HL-60 (cell line): Measurements from ENCODE around the gene DOCK10.

Experiments
- DNase-seq, 2 experiments: peaks; one replicate each; pipeline ENCODE4 v3.0.0-alpha.2; 2010 to 2020; ENCODE audit warnings: low read depth in 1 of 2, low spot score in 1 of 2
- H3K27ac ChIP-seq: fragments of 250-450 bp; sonication (Bioruptor Pico); replicated peaks from 2 replicates; pipeline ENCODE4 v1.5.1; 2020; ENCODE audit warnings: mild to moderate bottlenecking, moderate library complexity
- H3K27me3 ChIP-seq: fragments of 250-450 bp; sonication (Bioruptor Pico); 2 replicates; pipeline ENCODE4 v1.5.1; 2021; ENCODE audit warnings: mild to moderate bottlenecking, moderate library complexity; ENCODE audit not compliant: insufficient read depth, poor library complexity, severe bottlenecking
- H3K4me3 ChIP-seq: replicated peaks from 2 replicates; pipeline ENCODE4 v1.5.1; 2011; ENCODE audit warnings: mild to moderate bottlenecking, control low read depth, low read length; ENCODE audit not compliant: insufficient read depth
- GABPA ChIP-seq: IDR thresholded peaks from 2 replicates; pipeline ENCODE4 v1.6.1; 2012; ENCODE audit warnings: low read depth
- POLR2AphosphoS5 ChIP-seq: IDR thresholded peaks from 2 replicates; pipeline ENCODE4 v1.6.1; 2012; ENCODE audit warnings: low read depth
- REST ChIP-seq: IDR thresholded peaks from 2 replicates; pipeline ENCODE4 v1.6.1; 2012; ENCODE audit warnings: low read depth; ENCODE audit not compliant: insufficient replicate concordance
- SPI1 ChIP-seq: IDR thresholded peaks from 2 replicates; pipeline ENCODE4 v1.6.1; 2012; ENCODE audit warnings: low read depth, mild to moderate bottlenecking, borderline replicate concordance
- TF ChIP-seq, protein P1 (sequence below): IDR thresholded peaks from one replicate; pipeline ENCODE4 v1.5.1; 2011; ENCODE audit warnings: low read length, control low read depth, inconsistent platforms; ENCODE audit not compliant: insufficient read depth

DOCK10 gene

DNA sequence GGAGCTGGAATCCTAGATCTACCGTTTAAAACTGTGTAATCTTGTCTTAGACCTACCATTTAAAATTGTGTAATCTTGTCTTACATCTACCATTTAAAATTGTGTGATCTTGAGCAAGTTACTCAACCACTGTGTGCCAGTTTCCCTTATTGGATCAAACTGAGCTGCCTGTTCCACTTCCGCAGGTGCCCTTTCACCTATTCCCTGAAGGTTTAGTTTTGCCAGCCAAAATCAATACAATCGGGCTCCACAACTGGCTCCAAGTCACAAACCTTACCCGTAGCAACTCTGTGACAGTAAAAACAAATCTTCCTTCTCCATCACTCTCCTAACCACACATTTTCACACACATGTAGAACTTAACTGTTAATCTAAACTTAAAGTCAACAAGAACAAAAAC, 20.1 kb downstream of the DOCK10 start:
- Histone ChIP-seq H3K4me3 (no peak overlapping the region), H3K27ac (no peak overlapping the region), H3K27me3 (no peaks in the 10 kb centered on the region)
- no peak for DNase-seq
- no peak for TF ChIP-seq POLR2AphosphoS5
- no peak for TF ChIP-seq GABPA
- no peak for TF ChIP-seq SPI1
- no peak for TF ChIP-seq REST
- TF ChIP-seq, protein P1, sequence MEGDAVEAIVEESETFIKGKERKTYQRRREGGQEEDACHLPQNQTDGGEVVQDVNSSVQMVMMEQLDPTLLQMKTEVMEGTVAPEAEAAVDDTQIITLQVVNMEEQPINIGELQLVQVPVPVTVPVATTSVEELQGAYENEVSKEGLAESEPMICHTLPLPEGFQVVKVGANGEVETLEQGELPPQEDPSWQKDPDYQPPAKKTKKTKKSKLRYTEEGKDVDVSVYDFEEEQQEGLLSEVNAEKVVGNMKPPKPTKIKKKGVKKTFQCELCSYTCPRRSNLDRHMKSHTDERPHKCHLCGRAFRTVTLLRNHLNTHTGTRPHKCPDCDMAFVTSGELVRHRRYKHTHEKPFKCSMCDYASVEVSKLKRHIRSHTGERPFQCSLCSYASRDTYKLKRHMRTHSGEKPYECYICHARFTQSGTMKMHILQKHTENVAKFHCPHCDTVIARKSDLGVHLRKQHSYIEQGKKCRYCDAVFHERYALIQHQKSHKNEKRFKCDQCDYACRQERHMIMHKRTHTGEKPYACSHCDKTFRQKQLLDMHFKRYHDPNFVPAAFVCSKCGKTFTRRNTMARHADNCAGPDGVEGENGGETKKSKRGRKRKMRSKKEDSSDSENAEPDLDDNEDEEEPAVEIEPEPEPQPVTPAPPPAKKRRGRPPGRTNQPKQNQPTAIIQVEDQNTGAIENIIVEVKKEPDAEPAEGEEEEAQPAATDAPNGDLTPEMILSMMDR: no peak

DNA sequence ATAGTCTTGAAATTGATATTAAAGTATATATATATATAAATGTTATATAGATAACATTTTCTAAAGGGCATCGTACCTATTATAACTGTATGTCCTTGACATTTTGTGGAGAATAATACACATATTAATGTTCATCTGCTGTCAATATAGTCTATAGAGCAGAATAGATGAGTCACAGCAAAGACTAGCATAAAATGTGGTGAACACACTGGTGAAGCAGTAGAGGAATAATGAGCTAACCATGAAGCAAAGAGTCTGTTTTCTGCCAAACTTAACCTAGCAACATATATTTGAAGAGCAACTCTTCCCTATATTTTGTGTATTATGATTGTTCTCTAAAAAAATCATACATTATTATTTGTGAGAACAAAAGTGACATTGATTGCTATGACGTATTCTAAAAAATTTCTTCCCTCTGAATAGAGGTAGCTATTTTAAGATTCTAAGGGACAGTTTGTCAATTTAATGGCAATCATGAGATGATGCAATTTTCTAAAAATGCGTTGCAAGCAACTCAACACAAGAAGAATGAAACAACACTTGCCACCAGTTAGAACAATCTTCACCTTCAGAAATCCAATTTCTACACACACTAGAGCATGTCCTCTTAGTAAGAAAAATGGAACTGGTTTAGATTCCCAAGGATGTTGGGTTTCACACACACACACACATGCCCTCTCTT, 22.0 kb downstream of the DOCK10 start:
- H3K27me3 ChIP-seq: no peaks in the 10 kb centered on the region
- H3K4me3 ChIP-seq: no peak overlapping the region
- no peak overlapping the region for H3K27ac ChIP-seq
- DNase-seq: no peak
- no peak for TF ChIP-seq GABPA
- TF ChIP-seq, protein P1: no peak
- TF ChIP-seq REST: no peak
- no peak for TF ChIP-seq POLR2AphosphoS5
- no peak for TF ChIP-seq SPI1

DNA sequence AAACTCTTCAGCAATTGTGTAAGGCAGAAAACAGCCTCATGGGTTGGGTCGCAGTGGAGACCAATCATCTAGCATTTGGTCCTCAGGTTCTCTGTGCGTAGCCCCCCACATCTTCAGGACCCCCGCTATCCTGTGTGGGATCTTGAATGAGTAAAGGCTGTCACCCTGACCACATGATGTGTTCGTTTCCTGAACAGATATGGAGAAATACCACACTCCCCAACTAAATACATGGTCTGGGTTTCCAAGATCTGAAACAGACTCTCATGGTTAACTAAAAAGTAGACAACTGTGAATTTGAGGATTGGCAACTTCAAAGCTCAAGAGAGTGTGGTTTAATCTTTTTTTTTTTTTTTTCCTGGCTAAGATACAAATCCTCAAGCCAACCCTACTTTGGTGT, 23.2 kb downstream of the DOCK10 start:
- Histone ChIP-seq H3K4me3 (no peak overlapping the region), H3K27me3 (no peaks in the 10 kb centered on the region), H3K27ac (no peak overlapping the region)
- no peak for TF ChIP-seq REST
- TF ChIP-seq, protein P1: no peak
- TF ChIP-seq POLR2AphosphoS5: no peak
- TF ChIP-seq SPI1: no peak
- TF ChIP-seq GABPA: no peak
- DNase-seq: no peak
